ENCODE results near the gene CBX4. TPM values are rescaled to one million over a fixed set of nuclear protein-coding genes. Genes with fewer than 3 reads are reported as not detected.

CBX4 gene
- total and polyA plus RNA-seq, 2 of the 13 experiments (the other 11 are each of a cell fraction or from before 2014, with no cell fraction given) = 25.8 to 50.8 TPM

GRCh38 chr17:79843816-79844800 lies 4.9 kb upstream of the CBX4 start (continued):
- peak; percentile 49; the same call in 1 of the 2 replicates for TF ChIP-seq FOXP4 (CRISPR knock-in tag; IDR thresholded peaks at IDR 0.05)
- TF ChIP-seq ELF3 (CRISPR knock-in tag; IDR thresholded peaks at IDR 0.05) = peak; percentile 61; the same call in 1 of the 2 replicates
- TF ChIP-seq RELA (CRISPR knock-in tag; IDR thresholded peaks at IDR 0.05) = 0 out of 2 replicates have a peak, but pooled peaks have one; percentile 20
- no peak for TF ChIP-seq ZNF577 (CRISPR knock-in tag; IDR thresholded peaks at IDR 0.05; ENCODE audit: borderline replicate concordance, low read depth)
- no peak; the same call in 1 of the 2 replicates for TF ChIP-seq ELF1 (CRISPR knock-in tag; IDR thresholded peaks at IDR 0.05)
- TF ChIP-seq SRSF1 (optimal IDR thresholded peaks at IDR 0.05; ENCODE audit: low read depth, low read length) = peak; percentile 81
- no peak for TF ChIP-seq ZMYM2 (CRISPR knock-in tag; IDR thresholded peaks at IDR 0.05)
- TF ChIP-seq ZNF512B (CRISPR knock-in tag; IDR thresholded peaks at IDR 0.05; ENCODE audit: borderline replicate concordance) = no peak
- peak; percentile 55; the same call in 1 of the 2 replicates for TF ChIP-seq ATF5 (CRISPR knock-in tag; IDR thresholded peaks at IDR 0.05; ENCODE audit: low read depth)
- TF ChIP-seq FLYWCH1 (CRISPR knock-in tag; IDR thresholded peaks at IDR 0.05) = peak; percentile 76; the same call in 1 of the 2 replicates
- TF ChIP-seq TBL1XR1 (IDR thresholded peaks at IDR 0.05; ENCODE audit: borderline replicate concordance, low read length, partially characterized antibody) = peak; percentile 18
- peak; percentile 38 for TF ChIP-seq JARID2 (CRISPR knock-in tag; IDR thresholded peaks at IDR 0.05; ENCODE audit: insufficient replicate concordance)
- TF ChIP-seq ZNF564 (CRISPR knock-in tag; IDR thresholded peaks at IDR 0.05) = peak; percentile 97
- TF ChIP-seq NFE2L2 (IDR thresholded peaks at IDR 0.05; ENCODE audit: low read length) = no peak
- TF ChIP-seq WIZ (CRISPR knock-in tag; IDR thresholded peaks at IDR 0.05) = peak; percentile 57; the same call in 1 of the 2 replicates
- TF ChIP-seq ZNF788 (CRISPR knock-in tag; IDR thresholded peaks at IDR 0.05; ENCODE audit: borderline replicate concordance) = peak; percentile 76; the same call in 1 of the 2 replicates
- no peak for TF ChIP-seq ISX (CRISPR knock-in tag; conservative IDR thresholded peaks at IDR 0.05)
- no peak for TF ChIP-seq ZIK1 (CRISPR knock-in tag; IDR thresholded peaks at IDR 0.05; ENCODE audit: borderline replicate concordance, low read depth)
- peak; percentile 65; the same call in 1 of the 2 replicates for TF ChIP-seq BRD4 (CRISPR knock-in tag; IDR thresholded peaks at IDR 0.05)
- no peak for TF ChIP-seq ZNF354B (CRISPR knock-in tag; IDR thresholded peaks at IDR 0.05)
- no peak for TF ChIP-seq RNF219 (CRISPR knock-in tag; IDR thresholded peaks at IDR 0.05)
